SK-N-DZ (cell line): ENCODE results near the gene CIB1. TPM values are rescaled to one million over a fixed set of nuclear protein-coding genes. Genes with fewer than 3 reads are reported as not detected.
"Not testable (repeated sequence)": the region's sequence is repeated elsewhere in the genome, so short reads cannot be mapped to it uniquely, and the experiment has no call there.

ENCODE experiments used
- DNase-seq: peaks from one replicate; pipeline ENCODE4 v3.0.0-alpha.2; 2015; ENCODE audit warnings: low spot score
- polyA plus RNA-seq, 2 experiments: library from polyadenylated mRNA; depleted of rRNA; stranded (reverse); fragments of >200 nt; gene quantifications; 2 replicates each; pipeline ENCODE4 v1.2.3, GENCODE V29; 2014

Gene CIB1
- 5.1 and 9.0 TPM in 2 replicates for polyA plus RNA-seq (2014; cell fraction: cytosol; rRNA removed)
- 9.1 and 10.9 TPM in 2 replicates for polyA plus RNA-seq (2014; cell fraction: nucleus; rRNA removed)

GRCh38 chr15:90233387-90234095 lies at the start of gene CIB1:
Gene CIB1 (minus strand): TSS chr15:90233941. CDS start chr15:90233885, 56 bp downstream.
- peak; percentile 53 for DNase-seq

- DNase-seq = not testable (repeated sequence)
Observed at GRCh38 chr15:90281637-90282036, 47.9 kb upstream of the CIB1 start.

GRCh38 chr15:90280743-90281142 lies 47.0 kb upstream of the CIB1 start:
- not testable (repeated sequence) for DNase-seq

- DNase-seq = not testable (repeated sequence)
Observed at GRCh38 chr15:90278467-90278866, 44.7 kb upstream of the CIB1 start.

- no peak for DNase-seq
Observed at GRCh38 chr15:90271459-90272166, 37.9 kb upstream of the CIB1 start.

GRCh38 chr15:90270502-90271150 lies 36.9 kb upstream of the CIB1 start:
- no peak for DNase-seq

GRCh38 chr15:90268415-90268814 lies 34.7 kb upstream of the CIB1 start:
- DNase-seq = no peak

- DNase-seq = no peak
Observed at GRCh38 chr15:90266485-90266884, 32.7 kb upstream of the CIB1 start.

GRCh38 chr15:90266061-90266431 lies 32.3 kb upstream of the CIB1 start:
- DNase-seq = peak; percentile 60

- peak; percentile 93 for DNase-seq
Observed at GRCh38 chr15:90265271-90266060, 31.7 kb upstream of the CIB1 start, which contains the start of gene NGRN. Gene NGRN (plus strand): TSS chr15:90265672. CDS start chr15:90265713, 41 bp downstream.

GRCh38 chr15:90264671-90265070 lies 30.9 kb upstream of the CIB1 start:
- no peak for DNase-seq

GRCh38 chr15:90262426-90262825 lies 28.7 kb upstream of the CIB1 start:
- DNase-seq = no peak

GRCh38 chr15:90261811-90262210 lies 28.1 kb upstream of the CIB1 start:
- no peak for DNase-seq

GRCh38 chr15:90260731-90261130 lies 27.0 kb upstream of the CIB1 start:
- not testable (repeated sequence) for DNase-seq

- DNase-seq = no peak
Observed at GRCh38 chr15:90259524-90259923, 25.8 kb upstream of the CIB1 start.

- DNase-seq = no peak
Observed at GRCh38 chr15:90257776-90258175, 24.0 kb upstream of the CIB1 start.

GRCh38 chr15:90249203-90249863 lies 15.6 kb upstream of the CIB1 start, which contains the start of gene TTLL13:
Gene TTLL13 (plus strand): TSS chr15:90249556. CDS start chr15:90250631, 1,075 bp downstream.
- DNase-seq = peak; percentile 91

- no peak for DNase-seq
Observed at GRCh38 chr15:90248789-90249202, 15.1 kb upstream of the CIB1 start.

GRCh38 chr15:90243943-90244639 lies 10.3 kb upstream of the CIB1 start:
- DNase-seq = no peak
